ENCODE results near the gene CUL4B.

CUL4B gene

DNA sequence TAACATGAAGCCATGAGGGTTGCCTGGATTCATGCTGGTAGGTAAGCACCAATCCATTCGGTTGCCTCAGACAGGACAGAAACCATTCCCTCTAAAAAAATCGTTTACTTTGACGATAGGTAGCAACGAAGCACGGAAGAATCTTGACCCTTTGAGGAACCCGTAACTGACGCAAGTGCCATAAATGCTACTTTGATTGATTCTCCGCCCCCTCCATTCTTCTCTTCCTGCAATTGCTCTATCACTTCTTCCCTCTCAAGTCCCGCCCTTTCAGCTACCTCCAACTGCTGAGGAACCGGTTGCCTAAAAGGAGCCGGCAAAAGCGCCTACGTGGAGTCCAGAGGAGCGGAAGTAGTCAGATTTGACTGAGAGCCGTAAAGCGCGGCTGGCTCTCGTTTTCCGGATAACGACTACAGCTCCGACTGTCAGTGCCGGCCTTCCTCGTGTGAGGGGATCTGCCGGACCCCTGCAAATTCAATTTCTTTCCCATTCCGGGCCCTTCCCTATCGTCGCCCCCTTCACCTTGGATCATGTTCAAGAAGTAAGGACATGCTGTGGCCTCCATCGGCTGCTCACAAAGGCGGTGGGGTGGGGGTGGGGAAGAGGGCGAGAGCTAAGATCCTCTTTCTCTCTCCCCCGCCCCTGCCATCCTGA is 43.1 kb upstream of the CUL4B start, which contains the start of gene MCTS1 (continued):
- TF ChIP-seq, protein P1, sequence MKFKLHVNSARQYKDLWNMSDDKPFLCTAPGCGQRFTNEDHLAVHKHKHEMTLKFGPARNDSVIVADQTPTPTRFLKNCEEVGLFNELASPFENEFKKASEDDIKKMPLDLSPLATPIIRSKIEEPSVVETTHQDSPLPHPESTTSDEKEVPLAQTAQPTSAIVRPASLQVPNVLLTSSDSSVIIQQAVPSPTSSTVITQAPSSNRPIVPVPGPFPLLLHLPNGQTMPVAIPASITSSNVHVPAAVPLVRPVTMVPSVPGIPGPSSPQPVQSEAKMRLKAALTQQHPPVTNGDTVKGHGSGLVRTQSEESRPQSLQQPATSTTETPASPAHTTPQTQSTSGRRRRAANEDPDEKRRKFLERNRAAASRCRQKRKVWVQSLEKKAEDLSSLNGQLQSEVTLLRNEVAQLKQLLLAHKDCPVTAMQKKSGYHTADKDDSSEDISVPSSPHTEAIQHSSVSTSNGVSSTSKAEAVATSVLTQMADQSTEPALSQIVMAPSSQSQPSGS (tag by site-specific recombination; IDR thresholded peaks at IDR 0.05; ENCODE audit: low read depth), result 0 out of 2 replicates have a peak, but pooled peaks have one; percentile 23
- TF ChIP-seq, protein P2, sequence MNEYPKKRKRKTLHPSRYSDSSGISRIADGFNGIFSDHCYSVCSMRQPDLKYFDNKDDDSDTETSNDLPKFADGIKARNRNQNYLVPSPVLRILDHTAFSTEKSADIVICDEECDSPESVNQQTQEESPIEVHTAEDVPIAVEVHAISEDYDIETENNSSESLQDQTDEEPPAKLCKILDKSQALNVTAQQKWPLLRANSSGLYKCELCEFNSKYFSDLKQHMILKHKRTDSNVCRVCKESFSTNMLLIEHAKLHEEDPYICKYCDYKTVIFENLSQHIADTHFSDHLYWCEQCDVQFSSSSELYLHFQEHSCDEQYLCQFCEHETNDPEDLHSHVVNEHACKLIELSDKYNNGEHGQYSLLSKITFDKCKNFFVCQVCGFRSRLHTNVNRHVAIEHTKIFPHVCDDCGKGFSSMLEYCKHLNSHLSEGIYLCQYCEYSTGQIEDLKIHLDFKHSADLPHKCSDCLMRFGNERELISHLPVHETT (tag by site-specific recombination; IDR thresholded peaks at IDR 0.05), result peak; percentile 75
- TF ChIP-seq, protein P3, sequence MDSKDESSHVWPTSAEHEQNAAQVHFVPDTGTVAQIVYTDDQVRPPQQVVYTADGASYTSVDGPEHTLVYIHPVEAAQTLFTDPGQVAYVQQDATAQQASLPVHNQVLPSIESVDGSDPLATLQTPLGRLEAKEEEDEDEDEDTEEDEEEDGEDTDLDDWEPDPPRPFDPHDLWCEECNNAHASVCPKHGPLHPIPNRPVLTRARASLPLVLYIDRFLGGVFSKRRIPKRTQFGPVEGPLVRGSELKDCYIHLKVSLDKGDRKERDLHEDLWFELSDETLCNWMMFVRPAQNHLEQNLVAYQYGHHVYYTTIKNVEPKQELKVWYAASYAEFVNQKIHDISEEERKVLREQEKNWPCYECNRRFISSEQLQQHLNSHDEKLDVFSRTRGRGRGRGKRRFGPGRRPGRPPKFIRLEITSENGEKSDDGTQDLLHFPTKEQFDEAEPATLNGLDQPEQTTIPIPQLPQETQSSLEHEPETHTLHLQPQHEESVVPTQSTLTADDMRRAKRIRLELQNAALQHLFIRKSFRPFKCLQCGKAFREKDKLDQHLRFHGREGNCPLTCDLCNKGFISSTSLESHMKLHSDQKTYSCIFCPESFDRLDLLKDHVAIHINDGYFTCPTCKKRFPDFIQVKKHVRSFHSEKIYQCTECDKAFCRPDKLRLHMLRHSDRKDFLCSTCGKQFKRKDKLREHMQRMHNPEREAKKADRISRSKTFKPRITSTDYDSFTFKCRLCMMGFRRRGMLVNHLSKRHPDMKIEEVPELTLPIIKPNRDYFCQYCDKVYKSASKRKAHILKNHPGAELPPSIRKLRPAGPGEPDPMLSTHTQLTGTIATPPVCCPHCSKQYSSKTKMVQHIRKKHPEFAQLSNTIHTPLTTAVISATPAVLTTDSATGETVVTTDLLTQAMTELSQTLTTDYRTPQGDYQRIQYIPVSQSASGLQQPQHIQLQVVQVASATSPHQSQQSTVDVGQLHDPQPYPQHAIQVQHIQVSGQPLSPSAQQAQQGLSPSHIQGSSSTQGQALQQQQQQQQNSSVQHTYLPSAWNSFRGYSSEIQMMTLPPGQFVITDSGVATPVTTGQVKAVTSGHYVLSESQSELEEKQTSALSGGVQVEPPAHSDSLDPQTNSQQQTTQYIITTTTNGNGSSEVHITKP (tag by site-specific recombination; IDR thresholded peaks at IDR 0.05), result peak; percentile 95
- peak; percentile 89 for TF ChIP-seq ZNF366 (tag by site-specific recombination; conservative IDR thresholded peaks at IDR 0.05)
- TF ChIP-seq ZNF518A (tag by site-specific recombination; conservative IDR thresholded peaks at IDR 0.05; ENCODE audit: low read depth), result peak; percentile 94
- 0 out of 2 replicates have a peak, but pooled peaks have one; percentile 38 for TF ChIP-seq ZNF610 (tag by site-specific recombination; IDR thresholded peaks at IDR 0.05; ENCODE audit: borderline replicate concordance)
- peak; percentile 57; the same call in 1 of the 2 replicates for TF ChIP-seq ZNF692 (tag by site-specific recombination; IDR thresholded peaks at IDR 0.05)
- TF ChIP-seq ZBTB17 (tag by site-specific recombination; IDR thresholded peaks at IDR 0.05), result peak; percentile 75
- peak; percentile 10; the same call in 1 of the 2 replicates for TF ChIP-seq GLIS1 (tag by site-specific recombination; IDR thresholded peaks at IDR 0.05)
- peak; percentile 63 for TF ChIP-seq ZFHX2 (tag by site-specific recombination; conservative IDR thresholded peaks at IDR 0.05)
- peak; percentile 81 for TF ChIP-seq ZBTB21 (tag by site-specific recombination; IDR thresholded peaks at IDR 0.05)
- peak; percentile 47; the same call in 1 of the 2 replicates for TF ChIP-seq GLIS2 (tag by site-specific recombination; IDR thresholded peaks at IDR 0.05)
- no peak for TF ChIP-seq ZNF530 (tag by site-specific recombination; IDR thresholded peaks at IDR 0.05; ENCODE audit: low read depth)

Measured in HEK293 (cell line).